Tibial artery (tissue), 4 donors: ENCODE results near the gene LIPG.
A peak's percentile ranks its signal among the peaks of the same experiment; 100 is the strongest.

Experiments used
- DNase-seq, 2 donors: peaks; one replicate each; pipeline ENCODE4 v3.0.0-alpha.2; 2019
- H3K27ac ChIP-seq, 2 donors: fragments of 200-600 bp; sonication (generic) in 1 of 2; 1 replicate in 1 of 2; 2 replicates in 1 of 2; pipeline ENCODE4 v1.5.1; 2018 to 2019; ENCODE audit warnings: mild to moderate bottlenecking in 1 of 2
- H3K27me3 ChIP-seq, 2 donors: fragments of 200-600 bp; sonication (generic) in 1 of 2; one replicate each; pipeline versions ENCODE4 v1.5.1 to v1.6.0; 2016 to 2019
- H3K36me3 ChIP-seq, 3 donors: fragments of 200-600 bp; sonication (generic) in 2 of 3; one replicate each; pipeline ENCODE4 v1.5.1; 2016 to 2019; ENCODE audit warnings: mild to moderate bottlenecking in 2 of 3
- H3K4me1 ChIP-seq, 4 donors: fragments of 200-600 bp; sonication (generic) in 2 of 4; 1 replicate in 3 of 4; 2 replicates in 1 of 4; pipeline ENCODE4 v1.5.1; 2016 to 2019
- H3K4me3 ChIP-seq, 2 donors: fragments of 200-600 bp; sonication (generic) in 1 of 2; 1 replicate in 1 of 2; 2 replicates in 1 of 2; pipeline ENCODE4 v1.5.1; 2018 to 2019; ENCODE audit warnings: mild to moderate bottlenecking in 2 of 2
- H3K9me3 ChIP-seq, 3 donors: fragments of 200-600 bp; sonication (generic) in 1 of 3; one replicate each; pipeline ENCODE4 v1.5.1; 2016 to 2019
- intact Hi-C: fragments of 100-400 bp; cut with DNase I; formaldehyde crosslinking; loops from one replicate; pipeline ENCODE4 v1.15.0; 2023; ENCODE audit warnings: low total_unique reads
- TF ChIP-seq, protein P1 (sequence below), 2 experiments: fragments of 200-600 bp in 1 of 2; fragments of 450-650 bp in 1 of 2; IDR thresholded peaks; one replicate each; pipeline ENCODE4 v1.5.1; 2017 to 2019; ENCODE audit warnings: antibody characterized with exemption in 2 of 2, mild to moderate bottlenecking in 1 of 2, moderate library complexity in 1 of 2

The LIPG gene

DNA sequence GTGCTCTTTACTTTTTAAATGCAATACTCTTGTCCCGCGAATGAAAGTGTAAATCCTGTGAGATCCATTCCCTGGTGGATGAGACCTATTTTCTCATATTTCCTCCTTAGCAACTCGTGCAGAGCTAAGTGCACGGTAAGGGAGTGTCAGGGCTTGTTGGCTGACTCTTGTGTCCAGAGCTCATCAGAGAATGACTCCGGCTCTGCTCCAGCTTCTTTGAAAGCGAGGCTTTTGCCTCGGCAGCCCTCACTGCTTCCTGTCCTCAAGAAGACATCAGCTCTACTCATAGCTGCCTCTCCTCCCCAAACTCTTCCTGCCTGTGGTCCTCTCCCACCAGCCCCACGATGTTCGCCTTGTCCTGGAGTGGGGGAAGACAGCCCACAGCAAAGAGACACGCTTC lies 70.7 kb downstream of the LIPG start:
- no peak overlapping the region for H3K27ac ChIP-seq
- H3K4me1 ChIP-seq, result no peaks in the 10 kb centered on the region
- H3K36me3 ChIP-seq, result no peaks in the 10 kb centered on the region
- H3K27me3 ChIP-seq, result peaks cover 0 to 5% of the 10 kb centered on the region in 2 donors
- intact Hi-C loops, result no loop called here
- TF ChIP-seq, protein P1, sequence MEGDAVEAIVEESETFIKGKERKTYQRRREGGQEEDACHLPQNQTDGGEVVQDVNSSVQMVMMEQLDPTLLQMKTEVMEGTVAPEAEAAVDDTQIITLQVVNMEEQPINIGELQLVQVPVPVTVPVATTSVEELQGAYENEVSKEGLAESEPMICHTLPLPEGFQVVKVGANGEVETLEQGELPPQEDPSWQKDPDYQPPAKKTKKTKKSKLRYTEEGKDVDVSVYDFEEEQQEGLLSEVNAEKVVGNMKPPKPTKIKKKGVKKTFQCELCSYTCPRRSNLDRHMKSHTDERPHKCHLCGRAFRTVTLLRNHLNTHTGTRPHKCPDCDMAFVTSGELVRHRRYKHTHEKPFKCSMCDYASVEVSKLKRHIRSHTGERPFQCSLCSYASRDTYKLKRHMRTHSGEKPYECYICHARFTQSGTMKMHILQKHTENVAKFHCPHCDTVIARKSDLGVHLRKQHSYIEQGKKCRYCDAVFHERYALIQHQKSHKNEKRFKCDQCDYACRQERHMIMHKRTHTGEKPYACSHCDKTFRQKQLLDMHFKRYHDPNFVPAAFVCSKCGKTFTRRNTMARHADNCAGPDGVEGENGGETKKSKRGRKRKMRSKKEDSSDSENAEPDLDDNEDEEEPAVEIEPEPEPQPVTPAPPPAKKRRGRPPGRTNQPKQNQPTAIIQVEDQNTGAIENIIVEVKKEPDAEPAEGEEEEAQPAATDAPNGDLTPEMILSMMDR (IDR thresholded peaks at IDR 0.05), result no peak
- H3K9me3 ChIP-seq, result no peaks in the 10 kb centered on the region
- H3K4me3 ChIP-seq, result no peak overlapping the region
- peak in 1 of 2 donors; percentile 38 for DNase-seq

DNA sequence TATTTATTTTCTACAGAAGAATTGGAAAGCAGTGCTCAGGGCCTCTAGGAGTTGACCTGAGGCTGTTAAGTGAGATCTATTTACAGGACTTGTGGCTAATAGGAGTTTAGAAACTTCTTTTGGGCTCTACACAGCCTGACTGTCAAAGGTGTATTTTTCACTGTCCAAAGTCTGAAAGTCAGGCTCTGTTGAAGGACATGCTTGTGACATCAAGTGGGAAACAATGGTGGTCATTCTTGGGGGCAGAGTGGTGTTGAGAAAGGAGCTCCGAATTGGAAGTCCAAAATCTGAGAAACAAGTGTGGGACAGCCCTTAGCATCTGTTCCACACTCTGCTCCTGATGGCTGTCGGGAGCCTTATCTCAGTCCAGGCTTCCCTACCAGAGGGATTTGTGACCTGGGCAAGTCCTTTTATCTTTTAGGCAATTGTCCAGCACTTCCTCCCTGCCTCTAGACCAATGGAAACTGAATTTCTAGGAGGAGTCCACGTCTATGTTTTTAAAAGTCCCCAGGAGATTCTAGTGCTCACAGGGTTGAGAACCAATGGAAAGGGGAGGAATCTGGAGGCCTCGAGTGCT lies 76.4 kb downstream of the LIPG start:
- DNase-seq, result no peak
- Histone ChIP-seq H3K27me3 (peaks cover 0 to 10% of the 10 kb centered on the region in 2 donors), H3K4me1 (no peaks in the 10 kb centered on the region), H3K27ac (no peak overlapping the region), H3K4me3 (no peak overlapping the region), H3K36me3 (no peaks in the 10 kb centered on the region), H3K9me3 (no peaks in the 10 kb centered on the region)
- intact Hi-C loops, result no loop called here
- TF ChIP-seq, protein P1 (IDR thresholded peaks at IDR 0.05), result no peak

DNA sequence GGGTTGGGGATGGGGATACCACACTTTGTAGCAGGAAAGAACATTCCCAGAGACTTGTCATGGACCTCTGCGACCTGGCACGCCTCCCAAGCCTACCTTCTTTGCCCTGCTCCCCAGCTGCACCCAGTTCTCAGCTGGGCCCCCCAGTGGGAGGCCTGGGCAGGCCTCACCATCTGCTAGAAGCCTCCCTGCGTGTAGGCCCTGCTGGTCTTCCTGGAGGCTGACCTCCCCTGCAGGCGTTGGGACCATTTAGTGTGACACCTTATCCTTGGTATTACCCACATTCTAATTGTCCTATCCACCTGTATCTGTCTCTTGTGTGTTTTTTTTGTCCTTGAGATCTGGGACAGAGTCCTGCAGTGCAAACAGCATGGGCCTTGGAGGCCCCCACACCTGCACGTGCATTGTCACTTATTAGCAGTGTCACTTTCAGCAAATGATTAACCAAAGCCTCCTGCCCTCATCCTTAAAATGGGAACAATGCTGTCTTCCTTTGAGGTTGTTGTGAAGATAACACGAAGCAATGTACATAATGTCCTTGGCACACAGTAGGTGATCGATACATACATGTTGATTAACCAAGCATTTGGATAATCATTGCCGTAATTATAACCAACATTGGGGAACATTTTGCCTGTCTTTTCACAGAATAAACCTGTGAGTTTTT lies 77.2 kb downstream of the LIPG start:
- no peaks in the 10 kb centered on the region for H3K9me3 ChIP-seq
- TF ChIP-seq, protein P1 (IDR thresholded peaks at IDR 0.05), result no peak
- intact Hi-C loops, result no loop called here
- no peaks in the 10 kb centered on the region for H3K36me3 ChIP-seq
- no peak overlapping the region for H3K4me3 ChIP-seq
- DNase-seq, result no peak
- H3K27ac ChIP-seq, result no peak overlapping the region
- no peaks in the 10 kb centered on the region for H3K4me1 ChIP-seq
- peaks cover 0 to 10% of the 10 kb centered on the region in 2 donors for H3K27me3 ChIP-seq

DNA sequence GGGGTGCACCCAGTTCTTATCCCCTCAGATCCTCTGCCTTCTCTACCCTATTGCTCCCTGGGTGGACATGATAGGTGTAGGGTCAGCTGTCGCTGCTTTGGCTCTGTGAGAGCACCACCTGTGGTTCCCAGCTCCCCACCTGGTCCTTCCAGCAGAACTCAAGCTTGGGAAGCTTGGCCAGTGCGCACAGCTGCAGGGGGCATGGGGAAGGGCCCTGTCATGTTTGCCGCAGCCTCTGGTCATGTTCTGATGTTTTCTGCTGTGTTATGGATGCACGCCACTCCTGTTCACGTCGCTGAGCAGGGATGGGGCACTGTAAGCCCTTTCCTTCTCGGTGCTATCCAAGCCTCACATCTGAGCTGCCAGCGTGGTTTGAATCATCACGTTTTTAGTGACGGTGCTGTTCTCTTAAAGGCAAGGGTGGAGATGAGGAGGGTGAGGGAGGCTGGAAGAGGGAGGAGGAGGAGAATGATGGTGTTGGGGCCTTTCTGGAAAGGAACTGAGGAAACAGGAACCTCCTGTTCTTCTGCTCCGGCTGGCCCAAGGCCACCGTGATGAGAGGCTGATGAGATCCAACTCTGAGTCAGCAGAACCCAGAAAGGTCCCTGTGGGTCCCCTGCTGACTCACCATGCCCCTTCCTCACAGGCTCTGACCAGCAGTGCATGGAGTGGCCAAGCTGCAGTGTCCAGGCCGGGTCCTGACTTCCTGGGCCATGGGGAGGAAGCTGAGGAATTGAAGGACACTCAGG lies 78.0 kb downstream of the LIPG start:
- TF ChIP-seq, protein P1 (IDR thresholded peaks at IDR 0.05), result no peak
- Histone ChIP-seq H3K36me3 (no peaks in the 10 kb centered on the region), H3K27ac (no peak overlapping the region), H3K27me3 (peaks cover 0 to 10% of the 10 kb centered on the region in 2 donors), H3K9me3 (no peaks in the 10 kb centered on the region), H3K4me3 (no peak overlapping the region), H3K4me1 (no peaks in the 10 kb centered on the region)
- peak in 1 of 2 donors; percentile 33 for DNase-seq
- intact Hi-C loops, result no loop called here

DNA sequence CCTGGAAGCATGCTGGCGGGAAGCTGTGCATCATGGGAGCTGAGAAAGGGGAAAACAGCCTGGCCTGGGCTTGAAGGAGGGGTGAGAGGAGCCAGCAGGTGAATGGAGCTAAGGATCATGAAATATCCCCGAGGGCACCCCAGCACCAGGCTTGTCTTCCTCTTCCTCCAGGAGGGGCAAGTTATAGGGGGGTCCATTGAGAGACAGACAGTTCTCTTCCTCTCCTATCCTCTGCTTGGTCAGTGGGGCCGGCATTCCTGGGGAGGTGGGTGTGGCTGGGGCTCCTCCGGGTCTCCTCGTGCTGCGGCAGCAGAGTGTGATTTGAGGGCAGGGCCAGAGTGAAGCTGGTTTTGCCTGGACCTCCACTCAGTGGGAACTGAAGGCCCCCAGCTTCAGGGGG lies 78.9 kb downstream of the LIPG start:
- no peak overlapping the region for H3K27ac ChIP-seq
- peaks cover 0 to 10% of the 10 kb centered on the region in 2 donors for H3K27me3 ChIP-seq
- no peaks in the 10 kb centered on the region for H3K9me3 ChIP-seq
- intact Hi-C loops, result no loop called here
- H3K4me1 ChIP-seq, result peaks cover 0 to 7% (median 2%) of the 10 kb centered on the region in 4 donors
- peak in 1 of 2 donors; percentile 60 for DNase-seq
- TF ChIP-seq, protein P1 (IDR thresholded peaks at IDR 0.05), result no peak
- H3K4me3 ChIP-seq, result no peak overlapping the region
- H3K36me3 ChIP-seq, result no peaks in the 10 kb centered on the region
